ENCODE results near the gene PTAFR.

DNA sequence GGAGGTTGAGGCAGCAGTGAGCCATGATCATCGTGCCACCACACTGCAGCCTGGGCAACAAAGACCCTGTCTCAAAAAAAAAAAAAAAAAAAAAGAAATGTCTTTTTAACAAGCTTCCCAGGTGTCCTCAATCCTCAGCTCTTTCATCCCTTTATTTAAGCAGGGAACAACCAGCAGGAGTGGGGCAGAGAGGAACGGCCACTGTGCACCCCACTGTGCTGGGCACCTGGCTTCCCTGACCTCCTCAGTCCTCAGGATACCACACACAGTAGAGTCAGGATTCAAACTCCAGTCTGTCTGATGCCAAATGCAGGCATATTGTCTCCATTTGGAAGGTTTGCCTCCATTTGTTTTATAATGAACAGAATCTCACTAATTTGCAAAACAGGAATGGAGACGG is 19.8 kb upstream of the PTAFR start:
- no peak for TF ChIP-seq CTCF (IDR thresholded peaks at IDR 0.05; ENCODE audit: low read length)
- no peak for TF ChIP-seq EZH2 (IDR thresholded peaks at IDR 0.05; ENCODE audit: borderline replicate concordance, low read length)
